K562 (cell line): ENCODE measurements around the gene CCL22. TPM values are rescaled to one million over a fixed set of nuclear protein-coding genes. Genes with fewer than 3 reads are reported as not detected.

Experiments used
- HDAC6 ChIP-seq: IDR thresholded peaks from 2 replicates; pipeline ENCODE4 v1.6.1; 2012; ENCODE audit warnings: low read depth, mild to moderate bottlenecking, control low read depth, inconsistent platforms, low read length, moderate library complexity
- HNRNPUL1 ChIP-seq: fragments of 200-400 bp; formaldehyde crosslinking; IDR thresholded peaks from 2 replicates; pipeline ENCODE4 v1.6.1; 2017; ENCODE audit warnings: low read length
- MGA ChIP-seq: fragments of 450-650 bp; IDR thresholded peaks from 2 replicates; pipeline ENCODE4 v1.6.1; 2016; ENCODE audit warnings: mild to moderate bottlenecking, moderate library complexity
- POLR2G ChIP-seq: fragments of 200-400 bp; formaldehyde crosslinking; IDR thresholded peaks from 2 replicates; pipeline ENCODE4 v1.6.1; 2017; ENCODE audit warnings: low read depth, mild to moderate bottlenecking, antibody characterized with exemption, low read length, moderate library complexity
- RBM17 ChIP-seq: fragments of 200-400 bp; formaldehyde crosslinking; IDR thresholded peaks from 2 replicates; pipeline ENCODE4 v1.6.1; 2017; ENCODE audit warnings: low read depth, mild to moderate bottlenecking, low read length, borderline replicate concordance
- TBL1XR1 ChIP-seq, 2 experiments: IDR thresholded peaks; 2 replicates each; pipeline ENCODE4 v1.6.1; 2012; ENCODE audit warnings: improper control_type of control experiment in 2 of 2, low read length in 2 of 2, mild to moderate bottlenecking in 1 of 2
- TCFL5 ChIP-seq: fragments of 250-450 bp; sonication (Bioruptor Pico); conservative IDR thresholded peaks from 2 replicates; pipeline ENCODE4 v1.6.1; 2021; ENCODE audit warnings: mild to moderate bottlenecking, moderate library complexity, matching md5 sums
- TEAD2 ChIP-seq: fragments of 450-650 bp; IDR thresholded peaks from 2 replicates; pipeline ENCODE4 v1.6.1; 2016; ENCODE audit warnings: missing genetic modification characterization, control low read depth, missing compliant biosample characterization
- ZBED1 ChIP-seq: IDR thresholded peaks from 2 replicates; pipeline ENCODE4 v1.6.1; 2014
- ZFP30 ChIP-seq: fragments of 250-450 bp; sonication (Bioruptor Pico); IDR thresholded peaks from 2 replicates; pipeline ENCODE4 v1.8.0; 2022; ENCODE audit warnings: moderate library complexity, mild to moderate bottlenecking, inconsistent platforms, borderline replicate concordance
- ZNF23 ChIP-seq: fragments of 250-450 bp; sonication (Bioruptor Pico); IDR thresholded peaks from 2 replicates; pipeline ENCODE4 v1.4.0; 2020; ENCODE audit warnings: mild to moderate bottlenecking
- polyA plus RNA-seq, 8 experiments: library from polyadenylated mRNA; depleted of rRNA in 4 of 8; stranded (reverse) in 5 of 8; unstranded in 3 of 8; fragments of >200 nt; fragmentation: Nextera tagmentation in 2 of 8; fragmentation: Illumina TruSeq in 1 of 8; extraction: Ambion mirVana in 2 of 8; extraction: Trizol in 1 of 8; gene quantifications; 2 replicates each; pipeline versions ENCODE4 v1.2.1 to v1.2.3, GENCODE V29; 2011 to 2014; ENCODE audit warnings: inconsistent platforms in 1 of 8, missing spikeins in 1 of 8
- total RNA-seq, 7 experiments: library from RNA; depleted of rRNA in 6 of 7; stranded (reverse); fragments of >200 nt in 6 of 7; fragmentation: Illumina TruSeq in 2 of 7; extraction: Trizol in 2 of 7; gene quantifications; 2 replicates each; pipeline versions ENCODE4 v1.2.1 to v1.2.3, GENCODE V29; 2011 to 2021; ENCODE audit warnings: low replicate concordance in 1 of 7

CCL22 gene
- total and polyA plus RNA-seq, 9 of the 15 experiments (the other 6 are each of a cell fraction or from before 2014, with no cell fraction given) = 0.04 to 0.29 (median 0.06) TPM; not detected in 5

GRCh38 chr16:57364143-57364542 is 5.6 kb downstream of the CCL22 start (continued):
- TF ChIP-seq MGA (no peak), RBM17 (no peak), ZBED1 (no peak), TBL1XR1 (IDR thresholded peaks at IDR 0.05; ENCODE audit: low read length in 2 of 2) (no peak), TCFL5 (CRISPR knock-in tag) (no peak), POLR2G (no peak), TEAD2 (no peak), ZFP30 (CRISPR knock-in tag) (no peak), HDAC6 (no peak), ZNF23 (CRISPR knock-in tag) (no peak), HNRNPUL1 (no peak)
